Measurements from ENCODE around the gene SKI.

- TF ChIP-seq CTCF (IDR thresholded peaks at IDR 0.05; ENCODE audit: low read depth, low read length, poor library complexity, severe bottlenecking) (no peak), EZH2phosphoT487 (IDR thresholded peaks at IDR 0.05; ENCODE audit: borderline replicate concordance, low read length) (no peak)
Observed at GRCh38 chr1:2320760-2321667, 92.9 kb downstream of the SKI start.
